Superior temporal gyrus (tissue), 1 donor: ENCODE results near the gene ZNF24.
A peak's percentile ranks its signal among the peaks of the same experiment; 100 is the strongest.

Experiments used
- DNase-seq: peaks from one replicate; pipeline ENCODE4 v3.0.0-alpha.2; 2016; ENCODE audit errors: extremely low spot score

ZNF24 gene

DNA sequence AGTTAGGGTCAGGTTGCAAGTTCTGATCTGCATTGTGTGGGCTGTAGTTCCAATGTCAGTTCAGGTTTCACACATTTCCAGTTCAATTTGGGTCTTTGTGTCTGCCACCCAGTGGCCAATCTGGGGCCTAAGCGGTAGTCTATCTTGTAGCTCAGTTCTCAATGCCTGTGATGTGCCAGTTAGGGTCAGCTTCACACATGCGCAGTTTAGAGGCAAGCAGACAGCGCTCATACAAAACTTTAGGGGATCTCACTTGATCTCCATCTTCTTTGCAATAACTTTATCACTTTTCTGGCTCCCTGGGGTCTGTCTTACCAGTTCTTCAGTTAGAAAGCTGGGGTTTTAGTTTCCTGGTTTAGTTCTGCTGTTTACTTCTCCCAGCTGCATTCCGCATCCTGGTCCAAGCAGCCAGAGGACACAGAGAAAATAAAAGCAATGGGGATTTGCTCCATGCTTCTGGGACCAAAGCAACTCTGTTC, 11.0 kb upstream of the ZNF24 start:
- DNase-seq, result peak; percentile 97

DNA sequence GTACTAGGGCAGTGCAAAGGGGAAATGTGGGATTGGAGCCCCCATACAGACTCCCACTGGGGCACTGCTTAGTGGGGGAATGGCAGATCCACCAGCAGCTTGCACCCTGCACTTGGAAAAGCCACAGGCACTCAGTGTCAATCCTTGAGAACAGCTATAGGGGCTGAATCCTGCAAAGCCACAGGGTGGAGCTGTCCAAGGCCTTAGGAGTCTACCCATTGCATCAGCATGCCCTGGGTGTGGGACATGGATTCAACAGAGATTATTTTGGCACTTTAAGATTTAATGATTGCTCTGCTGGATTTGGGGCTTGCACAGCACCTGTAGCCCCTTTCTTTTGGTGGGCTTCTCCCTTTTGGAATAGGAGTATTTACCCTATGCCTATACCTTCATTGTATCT, 8.6 kb upstream of the ZNF24 start:
- no peak for DNase-seq

DNA sequence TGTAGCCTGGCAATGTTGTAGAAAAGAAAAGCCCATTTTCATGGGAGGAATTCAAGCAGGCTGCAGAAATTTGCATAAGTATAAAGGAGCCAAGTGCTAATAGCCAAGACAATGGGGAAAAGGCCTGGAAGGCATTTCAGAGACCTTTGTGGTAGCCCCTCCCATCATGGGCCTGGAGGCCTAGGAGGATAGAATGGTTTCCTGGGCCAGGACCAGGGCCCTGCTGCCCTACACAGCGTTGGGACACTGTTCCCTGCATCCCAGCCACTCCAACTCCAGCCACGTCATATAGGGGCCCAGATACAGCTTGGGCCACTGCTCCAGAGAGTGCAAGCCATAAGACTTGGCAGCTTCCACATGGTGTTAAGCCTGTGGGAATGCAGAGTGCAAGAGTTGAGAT, 8.1 kb upstream of the ZNF24 start:
- no peak for DNase-seq

GRCh38 chr18:35348001-35348400, 3.8 kb upstream of the ZNF24 start:
- DNase-seq, result no peak

DNA sequence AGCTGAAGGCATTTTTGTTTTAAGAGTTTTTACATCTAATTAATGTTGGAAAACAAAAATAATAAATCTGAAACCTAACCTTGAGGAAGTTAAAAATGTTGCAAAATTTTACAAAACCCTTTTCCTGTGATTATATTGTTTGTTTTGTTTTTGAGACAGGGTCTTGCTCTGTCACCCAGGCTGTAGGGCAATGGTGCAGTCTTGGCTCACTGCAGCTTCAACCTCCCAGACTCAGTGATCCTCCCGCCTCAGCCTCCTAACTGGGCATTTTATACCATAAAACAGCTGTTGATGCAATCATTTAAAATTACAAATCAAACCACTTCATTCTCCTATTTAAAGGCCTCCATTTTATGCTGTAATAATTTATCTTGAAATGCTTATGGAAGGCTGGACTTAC, 1.7 kb upstream of the ZNF24 start:
- no peak for DNase-seq

DNA sequence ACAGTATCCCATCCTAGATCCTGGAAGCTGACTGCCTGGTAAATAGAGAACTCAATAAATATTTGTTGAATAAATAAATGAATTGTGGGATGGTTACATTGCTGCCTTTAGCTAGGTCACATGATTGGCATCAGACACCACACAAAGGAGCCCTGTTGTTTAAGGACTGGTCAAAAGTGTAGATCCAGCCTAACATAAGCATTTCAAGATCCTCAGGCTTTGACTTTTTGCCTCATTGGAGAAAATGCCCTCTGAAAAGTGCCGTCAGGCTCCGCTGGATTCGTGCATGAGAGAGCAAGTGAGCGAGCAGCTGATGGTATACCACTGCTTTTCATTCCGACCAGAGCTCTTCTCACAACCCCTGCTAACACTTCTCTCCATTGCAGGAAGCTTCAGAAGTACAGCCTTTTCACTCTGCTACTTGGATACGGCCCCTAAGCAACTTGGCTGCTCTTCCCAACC, 1.3 kb upstream of the ZNF24 start:
- DNase-seq, result peak; percentile 84

- no peak for DNase-seq
These were observed 678 bp upstream of the ZNF24 start for GRCh38 chr18:35344736-35345459.

GRCh38 chr18:35343488-35343935, 708 bp downstream of the ZNF24 start:
- DNase-seq, result peak; percentile 25

DNA sequence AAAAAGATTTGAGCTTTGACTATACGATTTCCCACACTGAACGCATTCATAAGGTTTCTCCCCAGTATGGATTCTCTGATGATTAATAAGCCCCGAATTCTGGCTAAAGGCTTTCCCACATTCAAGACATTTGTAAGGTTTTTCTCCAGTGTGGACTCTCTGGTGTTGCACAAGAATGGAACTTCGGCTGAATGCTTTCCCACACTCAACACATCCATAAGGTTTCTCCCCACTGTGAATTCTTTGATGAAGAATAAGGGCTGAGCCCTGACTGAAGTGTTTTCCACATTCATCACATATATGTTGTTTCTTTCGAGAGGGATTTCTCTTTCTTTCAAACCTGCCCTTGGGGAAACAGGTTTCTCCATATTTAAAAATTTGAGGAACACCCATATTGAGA, 6.9 kb downstream of the ZNF24 start:
- no peak for DNase-seq

- DNase-seq, result no peak
These were observed 8.4 kb downstream of the ZNF24 start for GRCh38 chr18:35335866-35336265.

DNA sequence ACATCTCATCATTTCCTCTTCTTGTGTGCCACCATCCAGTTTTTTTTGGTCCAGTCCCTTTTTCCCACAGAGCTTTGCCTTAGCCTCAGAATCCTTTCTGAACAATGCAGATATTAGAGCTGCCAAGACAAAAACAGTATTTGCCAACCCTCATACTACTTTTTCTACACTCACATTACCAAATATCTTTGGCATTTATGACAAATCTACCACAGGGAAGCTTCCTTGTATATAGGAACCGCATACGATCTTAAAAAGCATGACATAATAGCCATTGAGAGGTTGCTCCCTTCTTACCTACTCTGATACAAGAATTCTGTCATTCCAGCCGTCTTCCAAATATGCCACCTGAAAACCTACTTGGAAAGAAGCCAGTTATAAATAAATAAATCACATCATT, 9.4 kb downstream of the ZNF24 start:
- DNase-seq, result no peak

DNA sequence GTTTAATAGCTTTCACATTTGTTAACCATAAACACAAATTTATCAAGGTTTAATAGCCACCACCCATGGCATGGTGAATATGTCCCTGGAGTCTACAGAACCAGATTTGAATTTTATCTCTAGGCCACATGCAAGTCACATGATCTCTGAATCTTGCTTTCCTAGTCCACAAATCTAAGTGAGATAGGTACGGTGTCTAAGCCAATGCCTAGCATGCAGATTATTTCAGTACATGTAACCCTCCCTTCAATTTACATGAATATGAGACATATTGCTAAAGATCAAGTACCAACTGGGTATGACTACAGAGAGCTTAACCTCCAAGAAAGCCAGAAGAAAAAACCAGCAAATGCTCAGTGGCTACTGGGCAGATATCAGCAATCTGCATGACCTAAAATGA, 10.0 kb downstream of the ZNF24 start:
- DNase-seq, result no peak

DNA sequence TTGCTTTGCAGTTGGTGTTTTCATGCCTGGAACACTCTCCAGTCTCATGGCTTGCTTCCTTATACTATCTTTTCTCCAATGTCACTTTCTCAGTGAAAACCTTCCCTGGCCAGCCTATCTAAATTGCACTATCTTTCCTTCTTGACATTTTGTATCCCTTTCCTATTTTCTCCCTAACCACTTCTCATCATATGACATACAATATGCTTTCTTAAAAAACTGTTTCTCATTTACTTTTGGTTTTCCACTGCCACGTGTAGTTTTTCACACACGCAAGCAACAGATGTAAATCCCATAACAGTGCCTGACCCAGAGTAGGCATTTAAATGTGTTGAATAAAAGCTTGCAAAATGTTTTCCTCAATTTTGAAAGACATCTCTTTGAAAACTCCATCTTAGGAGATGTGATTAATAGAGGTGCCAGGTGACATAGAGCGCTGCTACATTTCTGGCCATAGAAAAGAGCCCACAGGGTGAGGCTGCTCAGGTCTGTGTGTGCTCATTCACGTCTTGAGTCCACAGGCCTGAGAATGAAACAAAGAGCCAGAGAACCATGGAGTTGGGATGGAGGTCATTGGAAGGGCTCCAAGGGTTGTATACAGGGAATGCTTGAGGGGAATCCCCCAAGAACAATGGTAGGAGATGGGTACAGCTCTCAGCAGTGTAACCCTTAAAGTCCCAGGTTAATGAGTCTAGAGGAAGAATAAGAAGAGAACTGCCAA, 12.7 kb downstream of the ZNF24 start:
- DNase-seq, result no peak

- no peak for DNase-seq
These were observed 15.4 kb downstream of the ZNF24 start for GRCh38 chr18:35328868-35329267.

DNA sequence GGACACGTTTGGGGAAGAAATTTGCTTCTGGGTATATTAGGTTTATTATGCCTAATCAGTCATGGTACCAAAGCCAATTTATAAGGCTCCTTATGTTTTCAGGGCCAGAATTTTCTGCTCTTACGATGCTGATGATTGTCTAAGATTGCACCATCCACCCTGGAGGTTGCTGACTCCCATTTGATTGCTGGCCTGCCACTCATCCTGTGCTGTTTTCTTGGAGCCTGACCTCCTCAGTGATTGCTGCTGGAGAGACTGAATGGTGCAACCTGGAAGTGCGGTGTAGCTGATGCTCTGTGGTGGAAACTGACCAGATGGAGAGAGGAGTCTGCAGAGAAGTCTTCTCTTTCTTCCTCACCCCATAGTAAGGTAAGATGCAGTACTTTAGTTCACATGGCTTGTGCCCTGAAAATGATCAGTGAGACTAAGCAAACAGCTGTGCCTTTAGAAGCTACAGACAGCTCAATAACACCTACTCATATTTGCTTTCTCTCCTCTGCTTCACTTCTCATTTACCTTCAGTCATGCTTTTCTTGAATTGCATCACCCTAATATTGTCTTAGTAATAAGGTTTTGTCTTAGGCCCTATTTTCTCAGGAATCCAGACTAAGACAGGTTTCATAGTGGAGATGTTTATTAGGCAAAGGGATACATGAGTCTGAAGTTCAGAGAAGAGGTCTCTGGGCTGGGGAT, 17.4 kb downstream of the ZNF24 start:
- DNase-seq, result no peak

DNA sequence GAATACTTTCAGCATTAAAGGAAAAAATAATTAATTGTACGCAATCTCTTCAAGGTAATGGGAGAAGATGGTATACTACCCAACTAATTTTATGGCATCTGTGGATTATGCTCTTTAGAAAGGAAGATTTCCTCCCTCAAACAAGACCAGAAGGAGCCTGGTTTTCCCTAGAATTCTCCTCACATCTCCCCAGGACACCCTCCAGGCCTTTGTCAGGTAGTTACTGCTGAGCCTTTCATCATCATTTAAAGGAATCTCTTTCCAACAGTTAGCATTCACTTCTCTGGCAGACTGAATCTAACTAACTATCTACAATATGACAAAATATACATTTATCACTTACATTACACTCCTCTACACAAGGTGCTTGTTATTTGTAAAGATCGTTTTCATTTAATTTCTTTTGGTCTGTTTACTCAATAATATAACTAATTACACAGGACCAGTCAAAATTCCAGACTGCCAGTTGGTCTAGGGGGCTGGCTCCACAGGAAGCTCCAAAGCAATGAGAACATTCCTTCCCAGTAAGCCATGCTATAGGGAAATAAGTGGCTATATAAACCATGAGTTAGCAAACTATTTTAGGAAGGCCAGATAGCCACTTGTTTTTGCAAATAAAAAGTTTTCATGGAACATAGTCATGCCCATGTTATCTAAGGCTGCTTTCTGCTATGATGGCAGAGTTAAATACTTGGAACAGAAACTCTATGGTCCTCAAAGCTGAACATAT, 19.1 kb downstream of the ZNF24 start:
- no peak for DNase-seq

DNA sequence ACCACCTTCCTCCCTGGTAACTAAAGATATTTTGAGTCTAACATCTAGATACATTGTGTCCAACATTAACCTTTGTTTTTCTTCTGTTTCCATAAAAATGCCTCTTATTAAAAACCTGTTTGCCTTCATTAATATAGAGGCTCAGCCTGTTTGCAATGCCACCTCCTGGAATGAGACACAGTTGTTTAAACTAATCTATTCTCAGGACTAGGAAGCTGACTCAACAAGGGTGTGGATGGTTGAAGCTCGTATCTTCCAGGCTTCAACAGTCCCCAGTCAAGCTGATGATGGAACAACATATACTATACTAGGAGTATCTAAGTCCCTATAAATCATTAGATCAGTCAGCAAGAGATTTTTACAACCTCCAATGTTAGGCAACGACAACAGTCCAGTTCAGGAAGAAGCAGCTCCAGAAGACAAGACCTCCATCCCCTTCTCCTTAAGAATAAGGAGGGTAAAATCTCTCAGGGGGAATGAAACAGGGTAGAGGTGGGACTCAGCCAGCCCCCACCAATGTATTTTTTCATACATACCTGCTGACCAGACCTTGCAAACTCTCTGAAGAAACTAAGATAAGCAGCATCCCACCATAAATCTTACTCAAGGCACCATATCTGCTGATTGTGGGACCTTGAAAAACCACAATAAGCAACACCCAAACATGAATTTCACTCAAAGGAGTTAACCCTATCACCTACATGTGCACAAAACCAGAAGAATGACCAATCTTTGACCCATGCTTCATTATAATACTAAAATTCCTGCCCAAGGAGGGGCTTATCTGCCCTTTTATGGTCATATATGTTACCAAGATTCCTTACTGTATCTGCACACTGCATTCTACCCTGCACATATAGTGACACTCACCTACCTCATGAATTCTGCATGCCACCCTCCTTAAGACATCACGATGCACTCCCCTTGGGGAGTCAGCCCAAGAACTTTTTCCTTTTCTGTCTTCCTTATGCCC, 21.4 kb downstream of the ZNF24 start:
- DNase-seq, result peak; percentile 12

- DNase-seq, result no peak
These were observed 32.7 kb downstream of the ZNF24 start for GRCh38 chr18:35311496-35311895.

DNA sequence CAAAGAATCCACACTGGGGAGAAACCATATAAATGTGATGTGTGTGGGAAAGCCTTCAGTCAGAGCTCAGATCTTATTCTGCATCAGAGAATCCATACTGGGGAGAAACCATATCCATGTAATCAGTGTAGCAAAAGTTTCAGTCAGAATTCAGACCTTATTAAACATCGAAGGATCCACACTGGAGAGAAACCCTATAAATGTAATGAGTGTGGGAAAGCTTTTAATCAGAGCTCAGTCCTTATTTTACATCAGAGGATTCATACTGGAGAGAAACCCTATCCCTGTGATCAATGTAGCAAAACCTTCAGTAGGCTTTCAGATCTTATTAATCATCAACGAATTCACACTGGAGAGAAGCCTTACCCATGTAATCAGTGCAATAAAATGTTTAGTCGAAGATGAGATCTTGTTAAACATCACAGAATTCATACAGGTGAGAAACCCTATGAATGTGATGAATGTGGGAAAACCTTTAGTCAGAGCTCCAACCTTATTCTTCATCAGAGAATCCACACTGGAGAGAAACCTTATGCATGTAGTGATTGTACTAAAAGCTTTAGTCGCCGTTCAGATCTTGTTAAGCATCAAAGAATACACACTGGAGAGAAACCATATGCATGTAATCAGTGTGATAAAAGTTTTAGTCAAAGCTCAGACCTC, 37.5 kb downstream of the ZNF24 start:
- DNase-seq, result no peak

GRCh38 chr18:35303610-35304009, 40.6 kb downstream of the ZNF24 start:
- no peak for DNase-seq
